HG03060 (cell line): ENCODE measurements around the gene NR1H2.
"Not testable (repeated sequence)": the region's sequence is repeated elsewhere in the genome, so short reads cannot be mapped to it uniquely, and the experiment has no call there.

Experiments used
- ATAC-seq: cut with Tn5 transposase; IDR thresholded peaks from one replicate; pipeline ENCODE4 v1.9.1; 2021; ENCODE audit warnings: low read depth, moderate number of reproducible peaks; ENCODE audit not compliant: unreplicated experiment

NR1H2 gene

DNA sequence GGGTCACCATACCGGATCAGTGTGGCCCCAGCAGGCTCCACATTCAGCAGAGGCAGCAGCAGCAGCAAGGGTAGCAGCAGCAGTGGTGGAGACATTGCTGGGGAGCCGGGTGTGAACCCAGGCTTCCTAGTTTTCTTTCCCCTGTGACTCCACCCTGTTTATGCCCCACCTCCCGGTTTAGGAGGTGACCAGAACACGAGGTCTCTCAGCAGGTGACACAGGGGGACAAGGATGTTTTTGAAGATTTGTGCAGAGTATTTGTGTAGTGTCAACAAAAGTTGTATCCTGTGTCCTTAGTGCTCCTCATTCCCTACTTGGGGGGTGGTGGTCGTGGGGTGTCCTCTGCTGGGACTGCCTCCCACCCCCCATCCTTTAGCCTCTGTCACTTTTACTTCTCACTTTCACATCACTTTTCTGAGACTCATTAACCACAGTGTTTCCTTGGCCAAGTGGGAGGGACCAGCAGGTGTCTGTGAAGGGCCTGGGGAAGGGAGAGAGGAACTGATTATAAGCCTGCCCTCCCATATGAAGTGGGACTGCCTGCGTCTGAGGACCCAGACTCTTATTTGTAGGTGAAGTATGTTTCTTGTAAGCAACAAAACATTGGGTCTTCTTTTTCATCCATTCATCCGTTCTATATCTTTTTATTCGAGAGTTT lies 31.5 kb upstream of the NR1H2 start:
- no peak for ATAC-seq

DNA sequence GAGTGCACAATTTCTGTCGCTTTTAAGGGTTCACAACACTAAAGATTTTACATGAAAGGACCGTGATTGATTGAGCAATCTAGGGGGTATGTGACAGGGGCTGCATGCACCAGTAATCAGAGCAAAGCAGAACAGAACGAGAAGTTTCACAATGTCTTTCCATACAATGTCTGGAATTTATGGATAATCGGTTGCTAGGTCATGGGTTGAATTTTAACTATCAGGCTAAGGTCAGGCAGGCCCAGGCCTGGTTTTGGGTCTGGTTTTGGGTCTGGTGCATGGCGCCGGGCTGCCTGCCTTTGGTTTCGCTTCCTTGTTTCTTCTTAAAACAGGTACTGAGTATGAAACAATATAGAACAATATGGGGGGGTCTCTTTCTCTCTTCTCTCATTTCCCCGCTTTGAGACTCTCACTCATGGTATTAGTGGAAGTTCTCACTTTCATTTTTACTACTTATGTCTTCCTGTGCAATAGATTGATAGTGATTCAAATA lies 29.1 kb upstream of the NR1H2 start:
- ATAC-seq: not testable (repeated sequence)

GRCh38 chr19:50349277-50350057 lies 26.8 kb upstream of the NR1H2 start:
- no peak for ATAC-seq

DNA sequence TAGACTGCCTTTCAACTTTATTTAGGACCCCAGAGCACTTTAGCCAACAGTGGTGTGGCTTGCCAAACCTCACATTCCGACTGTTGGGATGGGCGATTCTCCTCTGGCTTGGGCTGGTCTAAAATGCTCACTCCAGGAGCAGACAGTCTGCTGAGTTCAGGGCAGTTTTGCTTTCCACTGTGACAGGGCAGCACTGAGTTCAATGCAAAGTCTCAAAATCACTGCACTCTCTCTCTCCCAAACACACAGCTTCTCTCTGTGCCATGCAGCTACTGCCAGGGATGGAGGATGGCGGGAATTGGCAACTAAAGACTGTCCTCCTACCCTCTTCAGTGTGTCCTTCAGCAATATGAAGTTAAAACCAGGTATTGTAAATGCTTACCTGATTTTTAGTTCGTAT lies 24.0 kb upstream of the NR1H2 start:
- ATAC-seq: no peak

DNA sequence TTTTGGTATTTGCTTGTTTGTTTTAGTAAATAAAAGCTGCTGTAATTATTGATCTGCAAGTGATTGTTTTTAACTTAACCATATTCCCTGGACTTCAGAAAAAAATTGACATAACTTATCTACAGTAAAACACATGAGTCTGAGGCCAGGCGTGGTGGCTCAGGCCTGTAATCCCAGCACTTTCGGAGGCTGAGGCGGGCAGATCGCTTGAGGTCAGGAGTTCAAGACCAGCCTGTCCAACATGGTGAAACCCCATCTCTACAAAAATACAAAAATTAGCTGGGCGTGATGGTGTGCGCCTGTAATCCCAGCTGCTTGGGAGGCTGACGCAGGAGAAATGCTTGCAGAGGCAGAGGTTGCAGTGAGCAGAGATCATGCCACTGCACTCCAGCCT lies 22.8 kb upstream of the NR1H2 start:
- ATAC-seq: not testable (repeated sequence)

DNA sequence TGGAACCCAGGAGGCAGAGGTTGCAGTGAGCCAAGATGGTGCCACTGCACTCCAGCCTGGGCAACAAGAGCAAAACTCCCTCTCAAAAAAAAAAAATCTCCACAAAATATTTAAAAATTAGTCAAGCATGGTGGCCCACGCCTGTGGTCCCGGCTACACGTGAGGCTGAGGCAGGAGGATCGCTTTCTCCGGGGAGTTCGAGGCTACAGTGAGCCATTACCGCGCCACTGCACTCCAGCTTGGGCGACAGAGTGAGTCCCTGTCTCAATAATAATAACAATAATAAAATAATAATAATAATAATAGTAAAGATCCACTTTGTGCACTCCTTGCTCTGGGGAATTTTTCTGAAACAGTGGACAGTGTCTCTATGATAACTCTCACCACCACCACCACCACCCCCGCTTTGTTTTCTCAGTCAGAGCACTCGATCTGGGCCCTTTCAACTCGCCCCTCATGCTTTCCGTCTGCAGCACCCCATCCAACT lies 19.5 kb upstream of the NR1H2 start:
- no peak for ATAC-seq

DNA sequence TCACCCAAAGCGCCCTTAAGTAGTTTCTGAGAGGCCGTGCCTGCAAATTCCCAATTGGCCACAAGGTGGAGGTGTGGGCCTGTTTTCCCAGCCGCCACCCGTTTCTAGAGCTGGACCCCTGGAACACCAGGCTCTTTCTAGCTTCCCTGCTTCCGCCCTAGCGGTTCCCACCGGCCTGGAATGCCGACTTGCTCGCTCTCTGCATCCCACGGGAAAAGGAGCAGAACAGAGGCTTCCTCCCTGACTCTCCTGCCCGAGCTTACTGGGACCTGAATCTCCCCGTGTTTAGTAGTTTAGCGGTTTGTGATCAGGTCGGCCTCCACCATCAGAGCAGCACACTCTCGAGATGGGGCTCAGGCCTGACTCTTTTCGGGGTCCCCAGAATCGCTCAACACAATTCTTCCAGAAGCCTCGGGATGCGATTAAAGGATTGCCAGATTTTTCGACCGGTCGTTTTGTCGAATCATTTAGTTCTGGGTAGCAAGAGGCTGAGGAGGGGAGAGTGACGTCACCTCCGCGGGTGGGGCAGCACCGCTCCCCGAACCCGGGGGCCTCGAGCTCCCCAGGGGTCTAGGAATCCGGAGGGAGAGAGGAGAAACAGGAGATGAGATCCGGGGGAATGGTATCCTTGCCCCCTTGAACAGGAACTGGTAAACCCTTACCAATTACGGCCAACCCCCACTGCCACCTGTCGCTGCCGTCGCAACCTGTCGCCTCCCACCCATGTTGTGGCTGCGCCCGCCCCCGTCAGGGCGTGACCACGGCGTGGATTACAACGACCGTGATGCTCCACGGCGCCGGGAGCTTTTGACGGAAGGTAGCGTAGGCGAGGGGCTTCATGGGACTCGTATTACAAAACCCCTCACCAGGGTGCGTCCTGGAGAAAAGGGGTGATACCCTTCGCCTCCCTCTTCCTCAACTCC lies 18.8 kb upstream of the NR1H2 start:
- ATAC-seq: no peak

GRCh38 chr19:50358483-50359327 lies 17.6 kb upstream of the NR1H2 start:
- ATAC-seq: no peak

DNA sequence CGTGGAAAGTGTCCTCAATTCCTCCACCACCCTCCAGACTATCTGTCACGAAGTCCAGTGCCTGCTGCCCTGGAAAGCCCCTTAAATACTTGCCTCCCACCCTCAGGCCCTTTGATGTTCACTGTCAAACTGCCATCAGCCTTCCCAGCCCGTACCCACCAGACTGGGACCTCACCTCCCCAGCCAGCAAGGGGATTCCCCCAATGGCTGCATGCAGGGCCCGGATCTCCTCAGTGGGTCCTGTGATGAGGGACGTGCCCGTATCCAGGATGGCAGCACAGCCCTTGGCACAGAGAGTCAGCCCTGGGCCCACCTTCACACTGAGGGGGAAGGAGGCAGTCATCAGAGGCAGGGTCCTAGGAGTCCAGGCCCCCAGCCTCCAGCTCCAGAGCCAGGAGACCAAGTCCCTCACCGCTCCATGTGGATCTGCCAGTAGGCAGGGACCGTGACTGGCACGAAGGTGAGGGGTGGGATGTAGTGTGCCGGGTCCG lies 16.9 kb upstream of the NR1H2 start:
- ATAC-seq: no peak

DNA sequence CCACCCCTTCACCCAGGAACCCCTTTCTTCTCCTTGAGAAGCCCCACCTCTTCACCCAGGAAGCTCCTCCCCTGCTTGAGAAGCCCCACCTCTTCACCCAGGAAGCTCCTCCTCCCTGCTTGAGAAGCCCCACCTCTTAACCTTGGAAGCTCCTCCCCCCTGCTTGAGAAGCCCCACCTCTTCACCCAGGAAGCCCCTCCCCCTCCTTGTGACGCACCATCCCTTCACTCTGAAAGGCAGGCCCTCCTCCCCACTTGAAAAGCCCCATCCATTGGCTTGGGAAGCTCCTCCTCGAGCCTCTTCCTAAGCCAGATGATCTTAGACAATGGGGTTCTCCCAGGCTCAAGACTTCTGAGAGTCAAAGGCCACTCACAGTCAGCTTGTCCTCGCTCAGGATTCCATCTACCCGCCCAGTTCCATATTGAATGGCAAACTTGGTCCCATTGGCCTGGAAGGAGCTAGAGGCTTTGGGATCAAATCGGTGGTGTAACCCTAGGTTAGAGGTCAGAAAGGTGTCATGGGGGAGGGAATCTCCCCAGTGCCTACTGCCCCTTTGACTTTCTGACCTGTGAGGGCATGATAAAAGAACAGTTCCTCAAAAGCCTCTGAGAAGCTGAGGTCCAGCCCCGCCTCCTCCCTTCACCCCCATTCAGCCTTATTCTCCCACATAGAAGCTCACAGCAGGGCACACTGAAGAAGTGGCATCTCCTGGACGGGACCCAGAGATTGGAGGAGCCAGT lies 14.8 kb upstream of the NR1H2 start:
- ATAC-seq: no peak

- no peak for ATAC-seq
Measured at GRCh38 chr19:50362030-50362412, 14.2 kb upstream of the NR1H2 start.

DNA sequence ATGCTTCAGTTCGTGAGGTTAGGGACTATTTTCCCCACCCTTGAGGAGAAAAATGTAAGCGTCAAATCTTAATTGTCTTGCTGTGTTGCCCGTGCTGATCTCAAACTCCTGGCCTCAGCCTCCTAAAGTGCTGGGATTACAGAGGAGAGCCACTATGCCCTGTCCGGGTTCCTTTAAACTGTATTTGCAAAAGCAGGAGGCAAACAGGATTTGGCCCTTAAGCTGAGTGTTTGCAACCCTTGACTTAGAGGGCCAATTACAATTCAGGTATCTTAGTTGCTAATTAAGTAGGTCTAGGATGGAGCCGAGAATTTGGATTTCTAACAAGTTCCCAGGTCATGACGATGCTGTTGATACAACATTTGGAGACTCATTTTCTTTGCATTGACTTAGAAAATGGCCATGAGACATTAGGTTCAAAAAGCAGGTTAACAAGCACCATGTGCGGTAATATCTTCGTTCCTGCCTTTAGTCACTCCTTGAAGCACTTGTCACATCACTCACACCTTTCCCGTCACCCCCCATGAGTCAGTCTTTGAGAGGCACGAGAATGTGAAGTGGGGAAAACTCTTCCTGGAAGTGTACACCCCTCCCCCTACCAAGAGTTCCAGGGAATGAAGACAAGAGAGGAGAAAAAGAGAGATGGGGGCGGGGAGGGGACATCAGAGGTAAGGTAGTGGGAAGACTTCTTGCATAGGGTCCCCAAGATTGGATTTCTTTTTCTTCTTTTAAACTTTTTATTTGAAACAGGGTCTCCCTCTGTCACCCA lies 13.4 kb upstream of the NR1H2 start:
- no peak for ATAC-seq

DNA sequence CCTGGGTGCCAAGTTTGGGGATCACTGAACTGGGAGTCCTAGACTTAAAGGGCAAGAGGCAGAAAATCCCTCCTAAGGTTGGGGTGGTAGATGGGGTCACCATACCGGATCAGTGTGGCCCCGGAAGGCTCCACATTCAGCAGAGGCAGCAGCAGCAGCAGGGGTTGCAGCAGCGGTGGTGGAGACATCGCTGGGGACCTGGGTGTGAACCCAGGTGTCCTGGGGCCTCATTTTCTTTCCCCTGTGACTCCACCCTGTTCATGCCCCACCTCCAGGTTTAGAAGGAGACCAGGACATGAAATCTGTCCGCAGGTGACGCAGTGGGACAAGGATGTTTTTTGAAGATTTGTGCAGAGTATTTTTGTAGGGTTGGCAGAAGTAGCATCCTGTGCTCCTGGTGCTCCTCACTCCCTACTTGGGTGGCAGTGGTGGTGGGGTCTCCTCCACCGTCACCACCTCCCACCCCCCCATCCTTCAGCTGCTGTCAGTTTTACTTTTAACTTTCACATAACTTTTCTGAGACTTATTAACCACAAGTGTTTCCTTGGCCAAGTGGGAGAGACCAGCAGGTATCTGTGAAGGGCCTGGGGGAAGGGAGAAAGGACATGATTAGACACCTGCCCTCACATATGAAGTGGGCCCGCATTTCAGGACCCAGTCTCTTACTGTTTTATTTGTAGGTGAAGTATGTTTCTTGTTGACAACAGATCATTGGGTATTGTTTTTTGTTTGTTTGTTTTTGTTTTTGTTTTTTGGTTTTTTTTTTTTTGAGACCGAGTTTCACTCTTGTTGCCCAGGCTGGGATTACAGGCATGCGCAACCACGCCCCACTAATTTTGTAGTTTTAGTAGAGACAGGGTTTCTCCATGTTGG lies 10.6 kb upstream of the NR1H2 start, which contains the start of gene NAPSA:
Gene NAPSA, minus strand, starts transcription at position 206 of the 873 bp plus-strand sequence. Its CDS starts 18 bp downstream, at position 188.
- ATAC-seq: no peak

DNA sequence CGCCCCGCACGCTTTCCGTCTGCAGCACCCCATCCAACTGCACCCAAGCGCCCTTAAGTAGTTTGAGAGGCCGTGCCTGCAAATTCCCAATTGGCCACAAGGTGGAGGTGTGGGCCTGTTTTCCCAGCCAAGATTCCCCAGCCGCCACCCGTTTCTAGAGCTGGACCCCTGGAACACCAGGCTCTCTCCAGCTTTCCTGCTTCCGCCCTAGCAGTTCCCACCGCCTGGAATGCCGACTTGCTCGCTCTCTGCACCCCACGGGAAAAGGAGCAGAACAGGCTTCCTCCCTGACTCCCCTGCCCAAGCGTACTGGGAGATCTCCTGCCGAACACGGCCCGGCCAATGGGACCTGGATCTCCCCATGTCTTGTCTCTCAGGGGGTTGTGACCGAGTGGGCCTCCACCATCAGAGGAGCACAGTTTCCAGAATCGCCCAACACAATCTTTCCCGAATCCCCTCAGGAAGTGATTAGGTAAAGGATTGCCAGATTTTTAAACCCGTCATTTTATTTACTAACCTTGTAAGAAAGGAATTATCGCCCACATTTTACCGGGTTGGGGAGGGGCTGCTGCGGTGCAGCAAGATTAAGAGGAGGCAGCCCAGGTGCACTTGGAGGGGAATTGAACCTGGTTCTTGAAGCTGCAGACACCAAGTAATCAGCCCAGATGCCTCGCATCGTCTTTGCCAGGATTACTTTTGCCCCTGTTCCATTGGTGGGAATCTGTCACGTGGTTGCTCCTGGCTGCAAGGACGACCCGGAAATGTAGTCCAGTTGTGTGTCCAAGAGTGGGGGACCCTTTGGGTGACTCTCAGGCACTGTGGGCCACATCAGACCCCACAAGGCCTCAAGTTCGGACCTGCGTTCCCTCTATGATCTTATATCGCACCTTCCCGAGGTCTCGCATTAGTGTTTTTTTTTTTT lies 7.3 kb upstream of the NR1H2 start:
- no peak for ATAC-seq

DNA sequence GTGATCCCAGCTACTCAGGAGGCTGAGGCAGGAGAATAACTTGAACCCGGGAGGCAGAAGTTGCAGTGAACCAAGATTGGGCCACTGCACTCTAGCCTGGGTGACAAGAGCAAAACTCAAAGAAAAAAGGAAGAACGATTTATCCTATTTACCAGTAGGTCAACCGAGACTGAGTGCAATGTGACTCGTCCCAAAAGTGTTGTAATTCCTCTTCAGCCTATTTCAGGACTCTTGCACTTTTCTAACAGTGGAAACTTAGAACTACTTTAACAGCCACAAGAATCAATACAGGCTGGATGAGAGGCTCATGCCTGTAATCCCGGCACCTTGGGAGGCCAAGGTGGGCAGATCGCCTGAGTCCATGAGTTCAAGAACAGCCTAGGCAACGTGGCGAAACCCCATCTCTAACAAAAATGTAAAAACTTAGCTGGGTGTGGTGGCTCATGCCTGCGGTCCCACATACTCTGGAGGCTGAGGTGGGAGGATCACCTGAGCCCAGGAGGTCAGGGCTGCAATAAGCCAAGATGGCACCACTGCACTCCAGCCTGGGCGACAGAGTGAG lies 4.3 kb upstream of the NR1H2 start:
- no peak for ATAC-seq

GRCh38 chr19:50377051-50377461 lies 799 bp downstream of the NR1H2 start:
- ATAC-seq: no peak
